ENCODE measurements around the gene ISCU.

DNA sequence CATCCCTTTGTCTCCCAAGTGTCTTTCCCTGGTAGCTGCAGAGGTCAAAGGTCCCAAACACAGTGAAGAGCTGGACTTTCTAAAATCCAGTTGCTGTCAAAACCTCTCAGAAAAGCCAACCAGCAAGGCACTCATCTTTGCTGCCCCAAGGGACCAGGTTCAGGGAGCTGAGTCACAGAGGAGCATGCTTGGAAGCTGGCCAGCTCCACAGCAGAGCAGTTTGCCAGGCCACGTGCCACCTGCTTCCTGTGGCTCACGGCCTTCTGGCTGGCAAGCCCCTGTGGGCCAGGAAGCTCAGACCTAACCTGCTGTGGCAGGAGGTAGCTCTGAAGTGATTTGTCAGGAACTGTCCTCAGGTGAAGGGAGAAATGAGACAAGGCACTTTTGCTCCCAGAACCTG, 3.6 kb downstream of the ISCU start:
- TF ChIP-seq GATA2 (IDR thresholded peaks at IDR 0.05; ENCODE audit: low read depth, low read length) (no peak), GATA3 (IDR thresholded peaks at IDR 0.05; ENCODE audit: low read depth, low read length) (no peak)
